Measurements from ENCODE around the gene RBBP8.

Gene RBBP8

DNA sequence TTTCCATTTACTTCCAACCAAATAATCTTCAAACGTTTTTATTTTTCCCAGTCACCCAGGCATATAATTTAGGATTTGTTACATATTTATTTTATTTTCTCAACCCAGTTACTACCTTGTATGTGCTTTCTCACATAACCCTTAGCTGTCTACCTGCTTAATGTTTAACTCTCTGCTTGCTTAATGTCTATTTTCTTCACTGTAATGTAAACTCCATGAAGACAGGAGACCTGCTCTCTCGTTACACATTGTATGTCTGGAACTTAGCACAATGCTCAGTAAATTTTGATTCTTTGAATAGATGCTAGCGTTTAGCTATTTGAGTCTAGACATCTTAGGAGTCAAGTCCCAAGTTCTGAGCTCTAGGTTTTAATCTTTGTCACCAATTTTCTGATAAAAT lies 70.2 kb downstream of the RBBP8 start:
- DNase-seq, result no peak

GRCh38 chr18:23012249-23012648 lies 79.1 kb downstream of the RBBP8 start:
- no peak for DNase-seq

DNA sequence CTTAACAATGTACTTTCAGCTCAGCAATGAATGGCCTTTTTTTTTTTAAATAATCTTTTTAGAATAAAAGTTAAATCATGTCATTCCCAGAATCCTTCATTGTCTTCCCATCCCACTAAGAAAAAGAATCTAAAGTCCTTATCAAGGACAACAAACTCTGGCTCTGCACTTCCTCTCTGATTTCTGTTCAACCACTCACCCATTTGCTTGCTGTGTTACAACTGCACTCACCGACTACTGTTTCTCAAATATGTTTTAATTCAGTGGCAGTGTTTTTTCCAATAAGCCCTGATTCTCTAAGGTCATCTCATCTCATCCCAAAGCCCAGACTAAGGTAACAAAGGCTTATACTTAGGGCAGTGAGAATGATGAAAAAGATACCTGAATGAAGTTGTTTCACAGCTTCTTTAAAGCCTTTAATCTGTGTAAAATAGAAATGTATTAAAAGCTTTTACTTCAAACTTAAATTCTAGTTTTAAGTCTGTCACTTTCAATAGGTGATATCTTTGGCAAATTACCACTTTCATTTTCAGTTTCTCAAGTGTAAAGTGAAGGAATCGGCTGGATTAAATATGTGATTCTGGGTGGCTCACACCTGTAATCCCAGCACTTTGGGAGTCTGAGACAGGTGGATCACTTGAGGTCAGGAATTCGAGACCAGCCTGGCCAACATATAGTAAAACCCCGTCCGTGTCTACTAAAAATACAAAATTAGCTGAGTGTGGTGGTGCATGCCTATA lies 87.6 kb downstream of the RBBP8 start:
- DNase-seq, result no peak

GRCh38 chr18:23021623-23022022 lies 88.5 kb downstream of the RBBP8 start:
- DNase-seq, result no peak

DNA sequence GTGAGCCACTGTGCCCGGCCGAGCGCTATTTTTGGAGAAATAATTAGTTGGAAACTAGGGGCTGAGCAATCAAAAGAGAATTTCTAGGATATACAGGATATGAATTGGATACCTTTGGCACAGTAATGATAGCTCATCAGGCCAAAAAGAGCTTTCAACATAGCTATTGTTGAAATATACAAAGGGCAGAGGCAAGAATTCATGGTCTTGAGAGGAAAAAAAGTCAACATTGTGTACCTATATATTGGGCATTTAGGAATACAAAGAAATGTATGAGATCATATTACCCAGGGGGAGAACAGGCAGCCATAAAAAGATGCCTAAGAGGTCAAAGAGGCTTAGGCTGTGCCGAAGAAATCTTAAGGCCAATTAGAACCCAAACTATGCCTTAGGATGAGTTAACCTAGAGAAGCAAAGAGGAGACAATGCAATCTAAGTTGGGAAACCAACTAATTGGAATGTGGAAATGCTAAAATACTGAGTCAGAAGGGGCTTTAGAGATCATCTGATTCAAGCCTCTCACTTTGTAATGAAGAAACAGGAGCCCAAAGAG lies 99.0 kb downstream of the RBBP8 start:
- DNase-seq, result no peak

GRCh38 chr18:23033056-23033455 lies 99.9 kb downstream of the RBBP8 start:
- no peak for DNase-seq

GRCh38 chr18:23036660-23037201 lies 103.6 kb downstream of the RBBP8 start:
- no peak for DNase-seq

- no peak for DNase-seq
Observed at GRCh38 chr18:23037646-23038045, 104.5 kb downstream of the RBBP8 start.

- DNase-seq, result no peak
Observed at GRCh38 chr18:23038712-23039111, 105.6 kb downstream of the RBBP8 start.

GRCh38 chr18:23042133-23042532 lies 109.0 kb downstream of the RBBP8 start:
- DNase-seq, result no peak

GRCh38 chr18:23043803-23044376 lies 110.8 kb downstream of the RBBP8 start:
- no peak for DNase-seq

DNA sequence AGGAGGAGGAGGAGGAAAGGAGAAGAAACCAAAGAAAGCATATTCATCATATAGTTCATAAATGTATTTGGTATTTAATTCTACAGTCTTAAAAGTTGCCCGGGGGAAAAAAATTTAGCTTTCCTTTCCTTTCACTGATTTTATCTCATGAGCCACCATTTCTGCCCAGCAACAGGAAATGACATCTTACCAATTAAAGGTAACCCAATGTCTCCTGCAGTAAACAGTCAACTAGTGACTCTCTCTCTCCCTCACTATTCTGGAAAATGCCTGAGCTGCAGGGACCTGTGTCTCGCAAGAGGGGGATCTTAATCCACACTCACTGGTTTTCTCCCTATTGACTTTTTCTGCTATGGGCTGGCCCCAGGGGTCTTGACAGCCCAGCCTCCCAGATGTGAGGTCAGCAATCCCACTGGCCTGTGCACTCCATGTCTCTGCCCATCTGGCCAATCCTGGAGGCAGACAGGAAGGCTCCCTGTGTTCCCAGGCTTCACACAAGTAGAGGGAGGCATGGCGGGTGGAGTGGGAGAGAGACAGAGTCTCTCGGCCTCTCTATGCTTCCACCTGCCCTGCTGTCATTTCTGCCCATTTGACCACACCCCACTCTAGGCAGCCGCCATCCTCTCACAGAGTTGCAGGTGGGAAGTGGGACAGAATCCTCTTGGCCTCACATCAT lies 116.7 kb downstream of the RBBP8 start:
- DNase-seq, result no peak

DNA sequence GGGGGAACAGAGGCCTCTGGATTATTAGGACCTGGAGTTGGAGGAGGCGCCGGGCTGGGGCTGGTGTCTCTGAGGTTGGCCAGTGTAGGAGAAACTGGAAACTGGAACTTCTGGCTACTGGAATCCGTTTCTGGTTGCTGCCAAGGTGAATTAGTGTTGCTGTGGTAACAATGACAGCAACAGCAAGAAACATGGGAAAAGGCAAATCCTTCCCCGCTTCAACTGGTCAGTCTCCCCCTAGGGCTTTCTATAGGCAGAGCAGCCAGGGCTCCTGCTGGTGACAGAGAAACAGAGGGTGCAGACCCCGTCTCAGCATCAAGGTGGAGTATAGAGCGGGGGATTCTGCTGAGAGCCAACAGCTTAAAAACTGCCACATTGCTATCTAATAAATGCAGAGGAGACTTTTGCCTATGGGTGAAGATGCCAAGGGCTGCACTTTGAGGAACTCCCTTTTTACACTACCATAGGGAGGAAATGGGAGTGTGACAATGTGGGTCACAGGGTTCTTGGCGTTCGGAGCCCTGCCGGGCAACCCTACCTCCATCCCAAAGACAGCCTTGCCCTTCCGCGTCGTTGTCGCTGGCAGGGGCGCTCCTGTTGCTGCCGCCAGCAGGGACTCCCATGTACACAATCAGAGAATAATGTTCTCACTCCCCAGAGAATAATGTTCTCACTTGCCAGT lies 120.8 kb downstream of the RBBP8 start:
- no peak for DNase-seq

GRCh38 chr18:23054553-23054952 lies 121.4 kb downstream of the RBBP8 start:
- no peak for DNase-seq

GRCh38 chr18:23056315-23056714 lies 123.2 kb downstream of the RBBP8 start:
- no peak for DNase-seq

DNA sequence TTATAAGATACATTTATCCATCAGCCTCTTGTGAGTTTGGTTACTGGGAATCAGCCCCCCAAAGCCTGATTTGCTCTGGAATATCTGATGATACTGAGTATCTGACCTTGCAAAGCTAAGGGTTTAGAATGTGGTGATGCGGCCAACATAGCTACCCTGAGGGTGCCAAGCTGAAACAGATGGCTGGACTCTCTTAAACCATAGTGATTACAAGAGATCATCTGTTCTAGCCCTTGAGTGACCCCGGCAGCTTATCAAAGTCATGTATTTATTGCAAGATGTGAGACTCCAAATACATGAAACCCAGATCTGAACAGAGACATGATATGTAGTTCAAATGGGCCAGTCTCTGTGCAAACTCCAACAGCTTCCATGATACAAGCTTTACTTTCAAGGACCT lies 124.0 kb downstream of the RBBP8 start:
- DNase-seq, result no peak

DNA sequence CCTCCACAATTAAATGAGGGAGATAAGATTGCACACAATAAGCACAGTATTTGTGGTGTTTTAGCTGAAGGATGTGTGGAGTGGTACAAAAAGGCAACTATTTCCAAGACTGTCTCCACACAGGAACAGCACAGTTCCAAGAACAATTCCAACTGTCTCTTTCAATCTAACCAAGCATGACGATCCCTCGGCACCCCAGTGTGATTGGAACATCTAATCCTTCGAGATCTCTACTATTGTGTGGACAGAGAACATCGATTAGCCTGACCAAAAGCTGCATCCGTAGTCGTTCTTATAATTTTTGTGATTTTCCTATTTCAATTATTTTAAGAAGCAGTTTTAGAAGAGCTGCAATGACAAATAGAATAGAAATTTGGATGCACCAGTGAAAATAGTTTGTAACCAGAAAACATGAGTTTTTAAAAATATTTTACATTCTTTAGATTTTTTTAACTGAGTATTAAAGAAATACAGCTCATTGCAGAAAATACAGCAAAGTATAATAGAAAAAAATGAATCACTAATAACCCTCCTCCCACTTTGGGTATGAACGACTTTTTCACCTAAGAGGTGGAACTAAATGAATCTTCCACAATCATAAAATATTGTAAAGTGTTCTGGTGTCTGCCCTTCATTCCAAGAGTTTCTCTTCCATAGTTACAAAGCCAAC lies 125.8 kb downstream of the RBBP8 start:
- DNase-seq, result no peak

GRCh38 chr18:23059541-23060465 lies 126.7 kb downstream of the RBBP8 start:
- DNase-seq, result no peak

DNA sequence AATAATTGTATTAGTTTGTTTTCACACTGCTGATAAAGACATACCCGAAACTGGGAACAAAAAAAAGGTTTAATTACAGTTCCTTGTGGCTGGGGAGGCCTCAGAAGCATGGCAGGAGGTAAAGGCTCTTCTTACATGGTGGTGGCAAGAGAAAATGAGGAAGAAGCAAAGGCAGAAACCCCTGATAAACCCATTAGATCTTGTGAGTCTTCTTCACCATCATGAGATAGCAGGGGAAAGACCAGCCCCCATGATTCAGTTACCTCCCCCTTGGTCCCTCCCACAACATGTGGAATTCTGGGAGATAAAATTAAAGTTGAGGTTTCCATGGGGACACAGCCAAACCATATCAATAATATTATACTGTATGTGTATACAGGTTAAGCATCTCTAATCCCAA lies 128.9 kb downstream of the RBBP8 start:
- DNase-seq, result no peak

DNA sequence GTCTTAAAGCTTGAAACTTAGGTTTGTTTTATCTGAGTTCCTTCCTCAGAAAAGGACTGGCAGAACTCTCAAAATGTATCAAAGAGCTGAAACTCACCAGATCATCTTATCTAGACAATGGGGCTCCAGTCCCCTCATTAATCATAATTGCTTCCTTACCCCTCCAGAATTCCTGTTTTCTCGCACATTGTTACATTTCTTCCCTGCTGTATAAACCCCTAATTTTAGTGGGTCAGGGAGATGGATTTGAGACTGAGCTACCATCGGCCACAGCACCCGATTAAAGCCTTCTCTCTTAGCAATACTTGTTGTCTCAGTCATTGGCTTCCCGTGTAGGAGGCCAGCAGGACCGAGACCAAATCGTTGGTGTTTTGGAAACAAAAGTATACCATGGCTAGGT lies 130.4 kb downstream of the RBBP8 start:
- no peak for DNase-seq

GRCh38 chr18:23065234-23065806 lies 132.2 kb downstream of the RBBP8 start:
- DNase-seq, result no peak

Data from AML-193 (cell line).